GM21717 (cell line): ENCODE data around the gene MPP1.

Experiments
- ATAC-seq: cut with Tn5 transposase; IDR thresholded peaks from one replicate; pipeline ENCODE4 v1.9.1; 2021; ENCODE audit warnings: mild to moderate bottlenecking, moderate library complexity; ENCODE audit not compliant: unreplicated experiment

Gene MPP1

DNA sequence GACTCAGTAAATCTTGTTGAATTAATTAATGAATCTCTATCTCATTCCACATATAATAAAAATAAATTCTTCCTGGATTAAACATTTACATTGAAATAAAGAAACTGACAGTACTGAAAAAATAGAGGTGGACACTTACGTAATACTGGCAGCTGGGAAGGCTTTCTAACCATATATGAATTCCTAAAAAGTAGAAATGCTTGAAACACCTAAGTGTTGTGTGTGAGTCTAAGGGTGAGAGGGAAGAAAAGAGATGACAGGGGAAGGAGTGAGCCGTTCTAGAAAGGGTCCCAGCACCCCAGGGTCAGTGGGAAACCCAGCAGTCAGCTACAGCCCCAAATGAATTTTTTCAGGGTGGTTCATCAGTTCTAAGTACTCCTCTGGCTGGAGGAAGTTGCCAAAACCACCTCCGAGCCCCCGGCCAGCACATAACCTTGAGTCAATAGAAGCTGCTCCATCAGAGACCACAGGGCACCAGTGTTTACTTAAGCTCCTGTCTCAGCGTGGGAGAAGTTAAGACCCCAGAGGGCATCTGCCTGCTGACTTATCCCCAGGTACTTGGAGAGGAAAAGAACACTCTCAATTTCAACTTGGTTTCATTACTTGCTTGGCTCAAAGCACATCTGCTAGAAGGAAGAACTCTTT, 72.7 kb downstream of the MPP1 start:
- no peak for ATAC-seq

DNA sequence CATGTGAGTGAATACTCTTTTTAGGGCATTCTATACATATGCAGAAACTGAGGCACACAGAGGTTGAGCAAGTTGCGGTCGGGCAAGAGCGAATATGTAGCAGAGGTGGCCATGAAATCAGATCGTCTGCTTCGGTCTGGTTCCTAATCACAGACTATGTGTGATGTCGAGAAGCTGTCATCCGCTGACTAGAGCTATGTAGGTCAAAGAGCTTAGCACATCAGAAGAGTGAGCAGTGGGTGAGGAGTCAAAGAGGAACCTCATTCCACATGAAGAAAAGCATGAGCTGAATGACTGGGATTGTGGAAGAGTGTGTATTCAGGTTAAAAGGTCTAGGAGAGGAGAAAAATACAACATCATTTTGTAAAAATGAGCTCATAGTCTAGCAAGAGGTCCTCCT, 73.4 kb downstream of the MPP1 start:
- no peak for ATAC-seq

DNA sequence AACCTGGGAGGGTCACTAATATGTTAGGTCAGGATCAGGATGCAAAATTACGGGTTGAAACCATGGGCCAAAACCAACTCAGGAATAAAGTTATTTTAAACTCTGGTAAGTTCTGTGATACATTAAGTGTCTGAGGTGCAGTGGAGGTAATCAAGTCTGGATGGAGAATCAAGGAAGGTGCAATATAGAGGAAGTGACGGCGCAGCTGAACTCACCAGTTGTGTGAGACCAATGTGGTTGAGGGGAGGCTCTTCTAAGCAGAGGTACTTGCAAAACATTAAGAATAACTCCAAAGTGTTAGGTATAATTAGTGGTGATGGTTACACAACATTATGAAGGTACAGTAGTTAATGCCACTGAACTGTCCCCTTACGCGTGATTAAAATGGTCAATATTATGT, 74.1 kb downstream of the MPP1 start:
- ATAC-seq, result no peak

DNA sequence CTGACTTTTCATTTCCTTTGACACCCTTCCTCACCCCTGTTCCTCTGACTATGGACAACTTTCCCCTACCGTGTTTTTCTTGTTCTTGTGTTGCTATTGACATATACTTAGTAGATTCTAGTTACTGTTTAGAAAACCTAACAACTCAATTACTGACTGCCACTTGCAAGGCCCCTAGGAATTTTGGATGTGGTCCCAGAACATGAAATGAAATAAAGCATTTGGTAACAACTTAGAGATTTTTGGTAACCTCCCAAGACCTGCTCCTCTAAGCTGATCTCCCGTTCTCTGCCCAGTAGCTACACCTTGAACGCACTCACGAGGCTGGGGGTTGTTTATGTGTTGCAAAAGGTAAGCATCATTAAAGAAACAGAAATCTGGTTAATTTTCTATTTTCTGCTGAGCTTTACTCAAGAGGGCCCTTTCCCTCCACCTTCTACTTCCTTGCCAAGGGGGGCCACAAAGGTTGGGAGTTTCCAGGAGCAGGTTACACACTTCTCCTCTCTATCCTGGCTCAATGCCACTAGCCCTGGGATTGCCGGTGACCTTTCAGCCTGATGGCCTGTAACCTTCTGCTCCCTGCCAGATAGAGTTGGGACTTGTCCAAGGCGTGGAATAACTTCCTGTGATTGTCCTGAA, 74.9 kb downstream of the MPP1 start:
- ATAC-seq, result no peak

DNA sequence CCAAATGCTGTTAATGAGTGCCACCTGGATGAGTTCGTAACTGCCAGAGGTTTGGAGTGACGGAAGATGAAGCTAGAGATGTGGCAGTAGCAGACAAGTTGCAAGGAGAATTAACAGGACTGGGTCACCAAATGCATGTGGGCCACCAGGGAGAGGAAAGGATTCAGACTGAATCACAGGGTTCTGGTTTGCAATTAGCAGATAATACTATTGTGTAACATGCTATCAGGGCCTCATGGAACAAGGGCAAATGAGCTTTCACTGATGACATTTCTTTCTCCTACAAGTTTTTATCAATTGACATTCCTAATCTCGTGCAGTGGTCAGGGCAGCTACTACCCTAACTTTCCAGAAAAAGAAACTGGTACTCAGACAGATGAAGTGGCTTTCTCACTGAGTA, 75.8 kb downstream of the MPP1 start:
- no peak for ATAC-seq
